Epithelial cell of proximal tubule (primary cell): ENCODE data around the gene DDX4. TPM values are rescaled to one million over a fixed set of nuclear protein-coding genes. Genes with fewer than 3 reads are reported as not detected.

ENCODE experiments used
- DNase-seq: peaks from one replicate; pipeline ENCODE4 v3.0.0-alpha.2; 2011; ENCODE audit warnings: low read depth
- H3K4me3 ChIP-seq: 2 replicates; pipeline ENCODE4 v1.5.1; 2011; ENCODE audit warnings: low read depth, mild to moderate bottlenecking, low read length
- CTCF ChIP-seq: conservative IDR thresholded peaks from 2 replicates; pipeline ENCODE4 v1.5.1; 2012; ENCODE audit warnings: low read depth, mild to moderate bottlenecking, low read length
- total RNA-seq: library from RNA; depleted of rRNA; stranded (reverse); fragments of >200 nt; gene quantifications from 2 replicates; pipeline ENCODE4 v1.2.3, GENCODE V29; 2015

DDX4 gene
- total RNA-seq, 1 donor from 2014 or later, result not detected

GRCh38 chr5:55700745-55701144 lies 37.1 kb upstream of the DDX4 start:
- H3K4me3 ChIP-seq, result no peak overlapping the region
- TF ChIP-seq CTCF, result no peak

GRCh38 chr5:55701462-55702103 lies 36.3 kb upstream of the DDX4 start:
- no peak overlapping the region for H3K4me3 ChIP-seq
- no peak for TF ChIP-seq CTCF
- no peak for DNase-seq

More at GRCh38 chr5:55700745-55701144, 37.1 kb upstream of the DDX4 start:
- no peak for DNase-seq

GRCh38 chr5:55702598-55703345 lies 35.1 kb upstream of the DDX4 start:
- TF ChIP-seq CTCF, result no peak
- no peak for DNase-seq
- H3K4me3 ChIP-seq, result no peak overlapping the region

- TF ChIP-seq CTCF, result no peak
- no peak overlapping the region for H3K4me3 ChIP-seq
- DNase-seq, result no peak
Observed at GRCh38 chr5:55706230-55706629, 31.6 kb upstream of the DDX4 start.

GRCh38 chr5:55708732-55709131 lies 29.1 kb upstream of the DDX4 start:
- DNase-seq, result no peak
- TF ChIP-seq CTCF, result no peak

GRCh38 chr5:55711507-55712022 lies 26.3 kb upstream of the DDX4 start:
- peak overlapping the region; percentile 91 for H3K4me3 ChIP-seq
- no peak for DNase-seq
- no peak for TF ChIP-seq CTCF

More at GRCh38 chr5:55708732-55709131, 29.1 kb upstream of the DDX4 start:
- H3K4me3 ChIP-seq, result no peak overlapping the region
